Glomerular visceral epithelial cell (primary cell): ENCODE results near the gene SLC7A7.
A peak's percentile ranks its signal among the peaks of the same experiment; 100 is the strongest.
"Not testable (repeated sequence)": the region's sequence is repeated elsewhere in the genome, so short reads cannot be mapped to it uniquely, and the experiment has no call there.

ENCODE experiments used
- DNase-seq: peaks from one replicate; pipeline ENCODE4 v3.0.0-alpha.2; 2016; ENCODE audit errors: extremely low spot score

Gene SLC7A7

DNA sequence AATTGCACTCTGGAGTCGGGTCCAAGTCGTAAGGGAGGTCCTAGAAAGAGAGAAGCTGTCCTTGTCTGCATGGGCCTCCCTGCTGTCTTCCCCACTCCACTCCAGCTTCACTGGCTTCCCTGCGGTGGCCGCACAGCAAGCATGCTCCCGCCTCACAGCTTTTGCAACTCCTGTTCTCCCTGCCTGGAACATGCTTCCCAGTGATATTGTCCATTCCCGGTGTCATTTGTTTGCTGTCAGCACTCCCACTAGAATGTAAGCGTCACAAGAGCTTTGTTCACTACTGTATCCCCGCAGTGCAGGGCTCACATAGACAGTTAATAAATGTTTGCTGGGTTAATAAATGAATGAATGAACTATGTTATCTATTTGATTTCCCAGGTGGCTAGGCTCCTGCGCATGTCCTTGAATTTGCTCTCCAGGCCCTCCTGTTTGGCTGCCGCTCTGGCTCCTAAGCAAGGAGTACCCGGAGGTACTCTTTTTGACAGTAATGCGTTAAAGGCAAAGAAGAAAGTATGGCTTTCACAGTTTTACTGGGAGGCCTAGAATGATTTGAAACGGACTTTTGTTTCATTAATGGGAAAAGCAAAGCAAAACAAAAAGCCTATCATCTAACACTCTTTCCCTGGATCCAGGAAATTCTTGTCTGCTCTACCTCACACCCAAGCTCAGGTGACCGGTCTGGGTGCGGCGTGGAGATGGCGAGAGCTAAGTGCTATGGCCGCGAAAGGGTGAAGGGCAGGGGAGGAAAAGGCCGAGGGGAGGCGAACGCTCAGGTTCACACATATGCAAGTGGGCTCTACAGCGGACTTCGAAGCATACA lies 6.2 kb upstream of the SLC7A7 start:
- peak; percentile 28 for DNase-seq

DNA sequence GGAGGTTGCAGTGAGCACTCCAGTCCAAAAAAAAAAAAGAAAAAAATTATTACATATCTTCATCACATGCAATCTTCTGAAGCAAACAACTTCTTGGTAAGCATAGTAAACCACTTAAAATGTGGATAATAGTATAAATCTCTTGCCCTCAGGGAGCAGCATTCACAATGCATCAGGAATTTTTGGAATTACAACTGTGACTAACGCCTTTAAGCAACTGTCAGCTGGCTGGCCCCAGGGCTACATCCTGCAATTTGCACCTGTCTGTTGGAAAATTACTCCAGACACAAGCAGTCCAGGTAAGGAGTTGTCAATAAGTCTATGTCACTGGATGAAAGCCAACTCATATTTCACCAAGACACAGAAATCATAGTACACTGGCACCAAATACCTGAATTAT lies 5.5 kb upstream of the SLC7A7 start:
- DNase-seq, result no peak

DNA sequence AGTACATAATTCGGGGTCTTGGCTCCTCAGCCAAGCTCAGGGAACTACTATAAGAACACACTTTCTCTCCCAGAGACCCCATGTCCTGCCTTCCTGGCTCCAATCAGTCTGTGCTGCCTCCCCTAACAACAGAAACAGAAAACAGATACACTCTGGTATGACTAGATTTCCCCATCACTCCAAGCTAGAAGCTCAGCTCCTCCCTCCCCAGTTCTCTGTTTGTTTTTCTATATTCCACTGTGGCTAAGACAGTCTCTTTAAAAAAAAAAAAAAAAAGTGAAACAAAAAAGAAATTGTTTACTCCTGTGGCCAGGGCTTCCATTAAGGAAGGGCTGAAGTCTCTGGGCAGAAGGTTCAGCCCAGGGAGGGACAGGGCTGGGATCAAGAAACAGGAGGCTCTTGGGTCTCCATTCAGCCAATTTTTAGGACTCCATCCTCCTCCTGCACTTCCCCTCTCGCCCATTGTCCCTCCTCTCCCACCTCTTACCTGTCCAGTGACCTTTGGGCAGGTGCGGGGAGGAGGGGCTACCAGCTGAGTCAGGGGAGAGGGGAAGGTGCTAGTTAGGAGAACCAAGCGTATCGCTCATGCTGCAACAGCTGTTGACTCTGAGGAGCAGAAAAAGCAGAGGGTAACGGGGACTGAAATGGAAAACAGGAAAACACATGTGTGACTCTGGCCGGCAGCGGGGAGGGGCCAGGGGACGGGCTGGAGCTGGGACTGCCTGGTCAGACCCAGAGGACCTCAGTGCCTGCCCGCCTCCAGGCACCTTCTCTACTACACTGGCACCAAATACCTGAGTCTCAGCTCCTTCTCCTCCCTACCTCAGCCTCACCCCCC lies 4.1 kb upstream of the SLC7A7 start:
- DNase-seq, result peak; percentile 31

DNA sequence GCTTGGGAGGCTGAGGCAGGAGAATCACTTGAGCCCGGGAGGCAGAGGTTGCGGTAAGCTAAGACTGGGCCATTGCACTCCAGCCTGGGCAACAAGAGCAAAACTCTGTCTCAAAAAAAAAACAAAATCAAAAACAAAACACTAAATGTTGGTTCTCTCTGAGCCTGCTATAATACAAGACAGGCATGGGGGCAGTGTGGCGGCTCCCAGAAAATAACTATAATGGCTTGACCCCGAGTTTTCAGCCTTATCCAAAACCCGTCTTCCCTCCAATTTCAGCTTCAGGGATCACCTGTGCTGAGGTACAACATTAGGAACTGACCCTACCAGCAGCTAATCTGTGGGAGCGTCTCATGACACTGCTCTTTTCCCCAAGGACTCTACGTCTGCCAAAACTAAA lies 862 bp downstream of the SLC7A7 start:
- DNase-seq, result no peak

DNA sequence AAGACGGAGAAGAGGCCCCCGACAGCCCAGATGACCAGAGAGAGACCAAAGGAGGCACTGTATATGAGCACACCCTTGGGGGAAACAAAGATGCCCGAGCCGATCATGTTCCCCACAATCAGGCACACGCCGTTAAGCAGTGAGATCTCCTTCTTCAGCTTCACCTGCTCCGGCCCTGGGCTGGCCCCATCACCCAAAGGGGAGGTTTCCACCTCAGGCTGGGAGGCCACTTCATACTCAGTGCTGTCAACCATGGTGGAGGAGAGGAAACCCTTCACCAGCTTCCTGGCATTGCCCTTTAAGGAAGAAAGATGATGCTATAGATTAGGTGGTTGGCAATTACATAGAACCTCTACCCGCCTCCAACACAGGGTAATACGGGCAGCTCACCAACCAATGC lies 2.1 kb downstream of the SLC7A7 start:
- no peak for DNase-seq

DNA sequence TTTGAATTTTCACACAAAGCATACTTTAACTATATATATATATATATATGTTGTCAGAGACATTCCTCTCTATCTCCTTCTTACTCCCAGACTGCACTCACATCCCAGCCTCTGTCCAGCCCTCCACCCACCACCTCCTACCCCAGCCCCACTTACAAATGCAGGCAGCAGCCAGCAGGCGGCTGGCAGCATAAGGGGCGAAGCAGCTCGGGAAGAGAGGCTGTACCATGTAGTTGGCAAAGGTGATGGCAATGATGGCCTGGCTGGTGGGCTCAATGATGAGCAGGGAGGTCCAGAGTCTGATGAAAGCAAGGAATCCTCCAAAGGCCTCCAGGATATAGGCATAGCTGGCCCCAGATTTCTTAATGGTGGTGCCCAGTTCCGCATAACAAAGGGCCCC lies 2.5 kb downstream of the SLC7A7 start:
- DNase-seq, result no peak

DNA sequence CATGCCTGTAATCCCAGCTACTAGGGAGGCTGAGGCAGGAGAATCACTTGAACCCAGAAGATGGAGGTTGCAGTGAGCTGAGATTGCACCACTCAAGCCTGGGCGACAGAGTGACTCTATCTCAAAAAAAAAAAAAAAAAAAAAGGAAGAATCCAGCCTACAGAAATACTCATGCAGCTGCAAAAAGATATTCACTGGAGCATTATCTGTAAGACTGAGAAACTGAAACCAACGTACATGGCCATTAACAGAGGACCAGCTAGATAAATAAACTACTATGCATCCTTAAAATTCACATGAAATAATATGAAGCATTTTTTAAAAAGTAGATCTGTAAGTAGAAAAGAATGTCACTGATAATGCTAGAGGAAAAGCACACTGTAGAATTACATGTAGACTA lies 3.5 kb downstream of the SLC7A7 start:
- DNase-seq, result no peak

DNA sequence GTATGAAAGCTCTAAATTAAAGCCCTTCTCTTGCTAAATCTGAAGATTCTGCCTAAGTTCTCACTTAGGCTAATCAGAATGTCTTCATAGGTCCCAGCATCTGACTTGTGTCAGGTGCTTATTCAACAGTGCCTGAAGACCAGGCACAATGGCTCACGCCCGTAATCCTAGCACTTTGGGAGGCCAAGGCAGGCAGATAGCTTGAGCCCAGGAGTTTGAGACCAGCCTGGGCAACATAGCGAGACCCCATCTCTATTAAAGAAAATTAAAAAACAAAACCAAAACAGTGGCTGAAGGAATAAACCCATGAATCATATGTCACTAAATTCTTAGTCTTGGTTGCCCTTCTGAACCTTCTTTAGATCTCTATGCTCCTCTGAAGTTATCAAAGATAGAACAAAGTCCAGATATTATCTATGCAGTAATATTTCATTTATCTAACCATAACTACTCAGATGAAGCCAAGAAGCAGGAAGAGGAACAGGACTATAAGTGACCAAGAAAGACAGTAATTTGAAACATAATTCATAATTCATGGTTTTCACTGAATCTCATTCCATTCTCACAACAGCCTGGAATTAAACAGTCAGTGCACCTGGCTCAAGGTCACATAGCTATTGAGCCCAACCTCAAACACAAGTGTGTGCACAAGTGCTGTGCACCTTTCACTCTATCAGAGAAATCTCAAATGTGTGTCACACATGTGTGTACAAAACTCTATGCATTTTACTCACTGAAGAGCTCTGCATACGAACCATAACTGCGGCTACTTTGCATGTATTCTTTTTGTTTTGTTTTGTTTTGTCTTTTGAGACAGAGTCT lies 6.6 kb downstream of the SLC7A7 start:
- no peak for DNase-seq

DNA sequence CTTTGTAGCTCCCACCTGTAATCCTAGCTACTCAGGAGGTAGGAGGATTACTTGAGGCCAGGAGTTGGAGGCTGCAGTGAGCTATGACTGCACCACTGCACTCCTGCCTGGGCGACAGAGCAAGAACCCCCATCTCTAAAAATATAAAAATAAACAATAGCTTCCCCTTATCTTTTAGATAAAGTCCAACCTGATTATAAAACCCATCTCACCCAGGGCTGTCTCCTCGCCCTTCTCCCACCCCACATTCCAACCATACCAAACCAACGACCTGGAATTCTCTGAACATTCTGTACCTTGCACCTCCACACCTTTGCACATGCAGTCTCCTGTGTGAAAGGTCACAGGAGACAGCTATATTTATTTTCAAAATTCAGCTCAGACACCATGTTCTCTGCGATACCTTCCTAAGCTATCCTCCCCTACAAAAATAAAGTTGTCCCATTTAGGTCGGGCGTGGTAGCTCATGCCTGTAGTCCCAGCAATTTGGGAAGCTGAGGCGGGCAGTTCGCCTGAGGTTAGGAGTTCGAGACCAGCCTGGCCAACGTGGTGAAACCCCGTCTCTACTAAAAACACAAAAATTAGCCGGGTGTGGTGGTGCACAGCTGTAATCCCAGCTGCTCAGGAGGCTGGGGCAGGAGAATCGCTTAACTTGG lies 7.7 kb downstream of the SLC7A7 start:
- no peak for DNase-seq

DNA sequence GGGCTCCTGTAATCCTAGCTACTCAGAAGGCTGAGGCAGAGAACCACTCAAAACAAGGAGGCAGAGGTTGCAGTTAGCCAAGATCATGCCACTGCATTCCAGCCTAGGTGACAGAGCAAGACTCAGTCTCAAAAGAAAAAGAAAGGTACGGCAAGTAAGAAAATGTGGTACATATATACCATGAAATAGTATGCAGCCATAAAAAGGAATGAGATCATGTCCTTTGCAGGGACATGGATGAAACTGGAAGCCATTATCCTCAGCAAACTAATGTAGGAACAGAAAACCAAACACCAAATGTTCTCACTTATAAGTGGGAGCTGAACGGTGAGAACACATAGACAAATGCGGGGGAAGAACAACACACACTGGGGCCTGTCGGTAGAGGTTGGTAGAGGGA lies 10.0 kb downstream of the SLC7A7 start:
- not testable (repeated sequence) for DNase-seq

DNA sequence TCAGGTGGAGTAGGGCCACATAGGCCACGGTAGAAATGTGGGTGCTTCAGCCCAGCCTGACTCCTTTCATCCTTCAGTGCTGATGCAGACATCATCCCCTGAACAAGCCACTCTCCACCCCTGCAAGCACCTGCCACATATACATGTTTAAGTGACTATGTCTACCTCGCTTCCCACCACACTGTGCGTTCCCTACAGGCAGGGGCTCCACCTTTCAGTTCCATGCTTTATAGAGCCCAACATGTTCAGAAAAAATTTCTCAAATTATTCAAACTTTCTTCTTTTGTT lies 11.6 kb downstream of the SLC7A7 start:
- no peak for DNase-seq

DNA sequence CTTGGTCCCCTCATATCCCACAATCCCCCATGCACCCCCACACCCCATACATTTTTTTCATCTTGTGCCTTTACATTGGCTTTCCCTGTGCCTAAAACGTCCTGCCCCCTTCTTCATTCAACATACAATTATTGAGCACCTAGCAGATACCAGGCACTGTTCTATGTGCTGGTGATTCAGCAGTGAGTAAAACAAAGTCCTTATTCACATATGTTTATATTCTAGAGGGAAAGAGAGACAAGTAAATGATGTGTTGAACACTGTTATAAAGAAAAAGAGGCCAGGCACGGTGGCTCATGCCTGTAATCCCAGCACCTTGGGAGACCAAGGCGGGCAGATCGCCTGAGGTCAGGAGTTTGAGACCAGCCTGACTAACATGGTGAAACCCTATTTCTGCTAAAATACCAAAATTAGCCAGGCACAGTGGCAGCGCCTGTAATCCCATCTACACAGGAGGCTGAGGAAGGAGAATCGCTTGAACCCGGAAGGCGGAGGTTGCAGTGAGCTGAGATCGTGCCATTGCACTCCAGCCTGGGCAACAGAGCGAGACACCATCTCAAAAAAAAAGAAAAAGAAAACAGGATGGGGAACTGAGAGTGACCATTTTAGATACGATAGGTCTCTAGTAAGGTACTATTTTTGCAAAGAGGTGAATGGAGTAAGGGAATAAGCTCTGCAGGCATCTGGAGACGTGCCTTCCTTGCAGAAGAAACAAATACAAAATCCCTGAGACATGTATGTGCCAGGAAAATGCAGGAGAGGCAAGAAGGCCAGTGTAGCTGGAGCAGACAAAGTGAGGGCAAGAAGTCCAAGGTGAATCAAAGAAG lies 12.2 kb downstream of the SLC7A7 start:
- no peak for DNase-seq

DNA sequence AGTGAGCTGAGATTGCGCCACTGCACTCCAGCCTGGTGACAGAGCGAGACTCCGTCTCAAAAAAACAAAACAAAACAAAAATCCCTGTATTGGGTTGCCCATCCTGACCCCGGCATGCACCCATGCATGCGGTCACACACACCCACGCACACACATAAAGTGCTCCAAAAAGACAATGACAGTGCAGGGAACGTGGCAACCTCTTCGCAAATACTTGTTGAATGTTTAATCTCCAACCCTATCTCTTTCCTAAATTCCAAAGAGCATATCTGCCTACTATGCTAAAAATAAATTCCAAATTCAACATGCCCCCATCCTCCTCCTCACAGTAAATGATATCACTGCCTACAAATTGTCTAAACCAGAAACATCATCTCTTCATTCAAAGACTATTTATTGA lies 13.5 kb downstream of the SLC7A7 start:
- DNase-seq, result no peak

DNA sequence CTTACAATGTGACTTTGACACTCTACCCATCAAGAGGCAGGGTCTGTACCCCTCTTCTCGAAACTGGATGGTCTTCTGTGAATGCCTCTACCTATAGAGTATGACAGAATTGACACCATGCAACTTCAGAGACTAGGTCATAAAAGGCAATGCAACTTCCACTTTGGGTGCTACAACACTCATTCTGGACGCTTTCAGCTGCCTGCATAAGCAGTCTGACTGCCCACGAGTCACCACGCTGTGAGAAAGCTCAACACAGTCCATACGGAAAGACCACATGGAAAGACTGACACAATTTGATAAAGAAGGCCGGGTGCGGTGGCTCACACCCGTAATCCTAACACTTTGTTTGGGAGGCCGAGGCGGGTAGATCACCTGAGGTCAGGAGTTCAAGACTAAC lies 14.9 kb downstream of the SLC7A7 start:
- no peak for DNase-seq

DNA sequence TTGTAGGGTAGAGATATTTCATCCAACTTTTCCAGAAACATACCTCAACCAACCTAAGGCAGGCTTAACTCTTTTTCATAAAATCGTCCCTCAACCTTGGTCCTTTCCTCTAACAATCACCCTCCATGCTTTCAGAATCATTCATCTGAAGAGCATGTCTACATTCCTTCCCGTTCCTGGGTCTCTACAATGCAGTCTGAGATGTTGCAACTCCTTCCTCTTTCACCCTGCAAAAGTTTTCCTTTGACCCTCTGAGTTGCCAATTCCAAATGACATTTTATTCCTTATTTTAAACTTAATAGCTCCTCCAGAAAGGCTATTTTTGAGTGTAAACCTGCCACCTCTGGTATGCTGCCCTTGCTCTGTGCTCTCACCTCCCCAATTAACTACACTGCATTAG lies 16.7 kb downstream of the SLC7A7 start:
- DNase-seq, result no peak

DNA sequence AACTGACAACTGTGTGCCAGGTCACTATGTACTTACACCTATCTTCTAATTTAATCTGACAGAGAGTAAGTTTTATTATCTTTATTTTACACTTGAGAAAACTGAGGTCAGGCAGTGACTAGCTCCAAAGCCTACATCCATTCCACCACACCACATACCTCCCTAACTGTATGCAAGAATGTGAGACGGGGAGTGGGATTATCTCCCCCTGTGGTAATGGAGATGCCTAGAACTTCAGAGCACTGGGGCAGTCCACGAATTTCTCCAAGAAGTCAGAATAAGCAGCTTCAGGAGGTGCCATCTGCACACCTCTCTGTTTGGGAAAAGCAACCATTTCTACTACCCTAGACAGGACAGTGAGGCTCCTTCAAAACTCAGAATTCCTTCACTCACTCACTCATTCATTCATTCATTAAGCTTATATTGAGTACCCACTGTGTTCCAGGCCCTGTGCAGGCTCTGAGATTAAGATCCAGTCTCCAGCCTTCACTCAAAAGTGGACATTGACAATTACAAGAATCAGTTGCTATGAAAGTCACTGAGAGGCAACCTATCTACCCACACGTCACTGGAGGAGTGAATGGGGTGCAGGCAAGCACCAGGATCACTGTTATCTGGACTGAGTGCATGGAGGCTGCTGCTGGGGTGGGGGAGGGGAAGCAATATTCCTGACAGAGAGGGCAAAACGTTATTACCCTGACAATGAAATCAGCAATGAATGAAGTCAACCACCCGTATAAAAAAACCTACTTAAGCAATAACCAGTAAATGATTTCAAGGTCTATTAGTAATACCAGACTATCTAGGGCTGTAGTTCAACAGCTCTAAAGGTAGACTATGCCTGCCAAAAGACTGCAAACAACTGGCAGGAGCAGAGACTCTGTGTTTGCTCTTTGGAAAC lies 18.0 kb downstream of the SLC7A7 start:
- peak; percentile 63 for DNase-seq

DNA sequence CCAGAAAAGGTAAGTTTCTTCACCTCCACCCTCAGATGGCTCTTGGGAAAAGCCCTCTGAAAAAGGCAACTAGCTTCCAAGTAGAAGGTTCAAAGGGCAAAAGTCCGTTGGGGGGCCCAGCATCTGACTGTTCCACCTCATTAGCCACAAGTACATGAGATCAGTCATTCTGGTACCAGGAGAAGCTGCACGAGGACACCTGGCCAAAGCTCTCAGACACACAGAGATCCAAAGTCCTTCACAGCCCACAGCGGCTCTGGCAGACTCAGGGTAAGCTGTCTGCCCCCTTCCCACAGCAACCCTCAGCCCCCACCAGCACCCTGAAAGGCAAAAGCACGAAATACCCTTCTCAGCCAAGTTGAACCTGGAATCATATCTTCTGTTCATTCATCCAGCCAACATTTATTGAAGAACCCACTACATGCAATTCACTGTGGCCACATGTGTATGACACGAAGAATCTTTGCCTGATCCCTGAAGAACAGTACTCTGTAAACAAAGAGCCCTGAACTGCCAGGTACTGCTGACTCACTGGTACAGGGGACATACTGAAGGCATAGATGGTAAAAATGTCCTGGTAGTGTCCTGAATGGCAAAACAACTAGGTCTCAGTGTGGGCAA lies 19.0 kb downstream of the SLC7A7 start:
- peak; percentile 26 for DNase-seq

DNA sequence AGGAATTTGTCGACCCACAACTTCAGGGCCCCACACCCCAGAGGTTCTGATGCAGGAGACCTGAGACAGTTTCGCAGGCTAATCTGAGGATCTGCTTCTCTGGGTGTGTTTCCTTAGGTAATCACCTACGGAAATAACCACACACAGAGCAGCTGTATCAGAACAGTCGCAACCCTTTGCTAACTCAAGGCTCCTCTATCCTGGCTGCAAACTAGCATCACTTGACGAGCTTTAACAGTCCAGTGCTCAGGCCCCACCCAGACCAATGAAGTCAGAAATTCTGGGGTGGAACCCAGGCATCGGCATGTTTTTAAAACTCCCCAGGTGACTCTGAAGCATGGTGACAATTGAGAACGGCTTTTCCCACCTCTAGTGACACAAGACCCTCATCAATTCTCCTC lies 20.7 kb downstream of the SLC7A7 start:
- peak; percentile 59 for DNase-seq

DNA sequence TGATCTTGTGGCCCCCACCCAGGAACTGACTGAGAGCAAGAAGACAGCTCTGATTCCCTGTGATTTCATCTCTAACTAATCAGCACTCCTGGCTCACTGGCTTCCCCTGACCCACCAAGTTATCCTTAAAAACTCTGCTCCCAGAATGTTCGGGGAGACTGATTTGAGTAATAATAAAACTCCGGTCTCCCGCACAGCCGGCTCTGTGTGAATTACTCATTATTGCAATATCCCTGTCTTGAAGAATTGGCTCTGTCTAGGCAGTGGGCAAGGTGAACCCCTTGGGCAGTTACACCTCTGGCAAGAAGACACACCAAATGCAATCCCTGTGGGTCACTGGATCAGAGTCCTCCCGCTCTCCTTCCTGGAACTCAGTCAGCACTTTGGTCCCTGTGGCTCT lies 21.3 kb downstream of the SLC7A7 start:
- peak; percentile 80 for DNase-seq

DNA sequence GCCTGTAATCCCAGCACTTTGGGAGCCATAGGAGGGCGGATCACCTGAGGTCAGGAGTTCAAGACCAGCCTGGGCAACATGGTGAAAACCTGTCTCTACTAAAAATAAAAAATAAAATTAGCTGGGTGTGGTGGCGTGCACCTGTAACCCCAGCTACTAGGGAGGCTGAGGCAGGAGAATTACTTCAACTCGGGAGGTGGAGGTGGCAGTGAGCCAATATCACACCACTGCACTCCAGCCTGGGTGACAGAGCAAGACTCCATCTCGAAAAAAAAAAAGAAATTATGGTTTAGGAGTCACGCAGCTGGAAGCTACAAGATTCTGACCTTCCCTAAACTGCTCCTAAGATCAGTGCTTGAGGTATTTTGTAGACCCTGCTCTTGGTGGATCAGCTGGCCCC lies 21.7 kb downstream of the SLC7A7 start:
- peak; percentile 40 for DNase-seq
